NCI-H510A (cell line): Measurements from ENCODE around the gene RUFY2.
A peak's percentile ranks its signal among the peaks of the same experiment; 100 is the strongest.
"Not testable (repeated sequence)": the region's sequence is repeated elsewhere in the genome, so short reads cannot be mapped to it uniquely, and the experiment has no call there.

ENCODE experiments used
- DNase-seq: peaks from one replicate; lab custom pipeline; 2025; lab: John Stamatoyannopoulos, UW

Gene RUFY2

GRCh38 chr10:68406815-68407548 lies at the start of gene RUFY2:
Gene RUFY2 (minus strand): TSS chr10:68407277. CDS start chr10:68407189, 88 bp downstream.
- DNase-seq, result peak; percentile 52

DNA sequence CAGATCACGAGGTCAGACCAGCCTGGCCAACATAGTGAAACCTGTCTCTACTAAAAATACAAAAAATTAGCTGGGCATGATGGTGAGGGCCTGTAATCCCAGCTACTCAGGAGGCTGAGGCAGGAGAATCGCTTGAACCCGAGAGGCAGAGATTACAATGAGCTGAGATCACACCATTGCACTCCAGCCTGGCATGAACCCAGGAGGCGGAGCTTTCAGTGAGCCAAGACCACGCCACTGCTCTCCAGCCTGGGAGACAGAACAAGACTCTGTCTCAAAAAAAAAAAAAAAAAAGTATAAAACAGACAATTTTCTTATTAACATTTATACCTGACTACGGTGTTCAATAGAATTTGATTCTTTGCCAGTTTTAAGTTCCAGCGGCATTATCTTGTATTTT lies 42.6 kb upstream of the RUFY2 start:
- DNase-seq, result not testable (repeated sequence)

- no peak for DNase-seq
Observed at GRCh38 chr10:68446179-68446578, 39.1 kb upstream of the RUFY2 start.

DNA sequence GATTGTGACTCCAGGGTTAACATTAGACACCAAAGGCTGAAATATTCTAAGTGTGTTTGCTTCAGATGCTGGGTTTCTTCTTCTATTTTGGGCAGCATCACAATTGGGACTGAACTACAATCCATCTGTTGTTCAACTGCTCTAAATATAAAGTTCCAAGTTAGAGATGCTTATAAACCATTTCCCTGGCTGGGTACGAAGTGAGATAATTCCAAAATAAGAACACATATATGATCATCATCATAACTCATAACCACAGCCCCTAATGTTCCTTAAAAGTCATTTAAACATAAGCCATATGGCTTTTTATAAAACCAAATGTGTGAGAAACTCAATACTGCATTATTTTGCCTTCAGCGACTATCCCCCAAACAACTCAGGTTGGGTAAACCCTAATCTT lies 35.9 kb upstream of the RUFY2 start:
- no peak for DNase-seq

- DNase-seq, result no peak
Observed at GRCh38 chr10:68440898-68441297, 33.8 kb upstream of the RUFY2 start.

GRCh38 chr10:68435803-68436202 lies 28.7 kb upstream of the RUFY2 start:
- no peak for DNase-seq

DNA sequence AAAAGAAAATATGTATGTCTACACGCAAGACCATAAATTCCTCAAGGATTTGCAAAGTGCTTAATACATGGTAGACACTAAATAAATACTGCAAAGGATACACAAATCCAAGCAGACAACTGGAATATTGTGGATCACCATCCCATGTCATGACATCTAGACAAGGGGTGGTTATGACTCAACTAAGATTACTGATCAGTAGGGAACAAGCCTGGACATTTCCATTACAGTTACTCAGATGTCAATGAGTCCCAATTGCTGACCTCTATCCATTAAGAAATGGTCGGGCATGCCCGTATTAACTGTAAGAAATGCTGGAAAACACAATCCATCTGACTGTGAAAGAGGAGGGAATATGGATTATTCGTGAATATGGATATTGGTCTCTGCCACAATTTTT lies 27.6 kb upstream of the RUFY2 start:
- no peak for DNase-seq

DNA sequence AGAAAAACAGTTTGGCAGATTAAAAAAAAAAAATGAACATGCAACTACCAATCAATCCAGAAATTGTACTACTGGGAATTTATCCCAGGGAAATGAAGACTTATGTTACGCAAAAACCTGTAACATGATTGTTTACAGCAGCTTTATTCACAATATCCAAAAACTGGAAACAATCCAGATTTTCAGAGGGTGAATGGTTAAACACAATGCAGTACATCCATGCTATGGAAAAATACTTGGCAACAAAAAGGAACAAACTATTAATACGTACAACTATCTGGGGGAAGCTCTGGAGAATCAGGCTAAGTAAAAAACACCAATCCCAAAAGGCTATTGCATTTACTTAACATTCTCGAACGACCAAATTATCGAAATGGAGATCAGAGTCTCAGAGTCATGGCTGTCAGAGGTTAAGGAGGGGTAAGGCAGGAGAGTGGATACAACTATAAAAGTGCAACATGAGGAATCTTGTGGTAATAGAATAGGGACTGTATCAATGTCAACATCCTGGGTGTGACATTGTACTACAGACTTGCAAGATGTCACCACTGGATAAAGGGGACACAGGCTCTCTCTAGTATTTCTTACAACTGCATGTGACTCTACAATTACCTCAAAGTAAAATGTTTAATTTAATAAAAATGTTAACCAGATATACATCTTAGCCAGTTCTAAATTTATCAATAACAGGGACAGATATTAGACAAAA lies 21.5 kb upstream of the RUFY2 start:
- DNase-seq, result no peak

DNA sequence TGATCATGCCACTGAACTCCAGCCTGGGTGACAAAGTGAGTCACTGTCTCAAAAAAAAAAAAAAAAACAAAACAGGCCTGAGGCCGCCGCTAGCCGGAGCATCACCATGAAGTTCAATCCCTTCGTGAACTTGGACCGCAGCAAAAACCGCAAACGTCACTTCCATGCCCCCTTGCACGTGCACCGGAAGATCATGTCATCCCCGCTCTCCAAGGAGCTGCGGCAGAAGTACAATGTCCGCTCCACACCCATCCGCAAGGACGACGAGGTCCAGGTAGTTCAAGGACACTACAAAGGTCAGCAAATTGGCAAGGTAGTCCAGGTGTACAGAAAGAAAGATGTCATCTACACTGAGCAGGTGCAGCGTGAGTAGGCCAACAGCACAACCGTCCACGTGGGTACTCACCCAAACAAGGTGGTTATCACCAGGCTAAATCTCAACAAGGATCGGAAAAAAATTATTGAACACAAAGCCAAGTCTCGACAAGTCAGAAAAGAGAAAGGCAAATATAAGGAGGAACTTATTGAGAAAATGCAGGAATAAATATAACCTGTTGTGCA lies 17.5 kb upstream of the RUFY2 start:
- DNase-seq, result no peak

DNA sequence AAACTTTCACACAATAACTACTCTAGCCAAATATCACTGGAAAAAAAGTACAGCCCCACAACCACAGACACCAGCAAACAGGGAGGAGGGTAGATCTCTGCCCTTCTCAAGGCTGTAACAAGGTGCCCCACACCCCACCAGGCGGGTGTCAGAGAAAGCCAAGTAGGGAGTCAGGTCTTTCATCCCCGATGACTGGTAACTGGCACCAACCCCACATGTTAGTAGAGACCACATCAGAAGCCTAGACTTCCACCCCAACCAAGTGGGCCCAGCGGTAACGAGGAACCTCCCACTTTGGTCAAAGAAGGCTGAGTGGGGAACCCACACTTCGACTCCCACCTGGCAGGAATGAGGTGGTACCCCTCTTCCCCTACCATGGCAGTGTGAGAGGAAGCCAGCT lies 16.4 kb upstream of the RUFY2 start:
- DNase-seq, result no peak

DNA sequence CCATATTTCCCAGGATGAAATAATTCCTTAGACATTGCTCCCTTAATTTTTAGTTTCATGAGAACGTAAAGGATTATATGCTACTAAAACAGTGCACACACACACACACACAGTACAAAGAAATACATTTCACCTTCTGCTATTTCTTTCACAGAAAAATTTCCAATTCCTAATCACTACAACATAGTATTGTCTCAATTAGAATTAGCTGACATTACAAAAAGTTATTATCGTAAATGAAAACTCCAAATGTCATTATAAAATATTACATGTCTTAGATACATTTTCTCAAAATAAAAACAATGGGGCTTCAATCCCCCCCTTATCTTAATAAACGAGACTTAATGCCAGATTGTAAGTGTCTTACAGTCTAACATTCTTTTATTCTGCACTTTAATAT lies 12.3 kb upstream of the RUFY2 start:
- DNase-seq, result no peak

GRCh38 chr10:68408898-68409518 lies 1.9 kb upstream of the RUFY2 start:
- DNase-seq, result no peak

- DNase-seq, result peak; percentile 15
Observed at GRCh38 chr10:68406111-68406814, 814 bp downstream of the RUFY2 start.

DNA sequence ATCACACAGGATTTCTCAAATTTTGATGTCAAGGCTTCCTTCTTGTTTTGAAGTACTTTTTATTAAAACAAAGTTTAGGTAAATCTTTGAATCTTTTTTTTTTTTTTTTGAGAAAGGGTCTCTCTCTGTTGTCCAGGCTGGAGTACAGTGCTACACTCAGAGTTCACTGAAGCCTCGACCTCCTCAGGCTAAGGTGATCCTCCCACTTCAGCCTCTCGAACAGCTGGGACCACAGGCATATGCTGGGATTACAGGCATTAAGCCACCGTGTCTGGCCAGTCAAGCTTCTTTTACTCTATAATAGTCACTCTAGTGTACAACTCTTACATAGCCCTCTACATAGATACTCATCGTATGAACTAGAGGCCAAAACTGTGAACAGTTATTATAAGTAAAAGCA lies 3.4 kb downstream of the RUFY2 start:
- DNase-seq, result no peak

DNA sequence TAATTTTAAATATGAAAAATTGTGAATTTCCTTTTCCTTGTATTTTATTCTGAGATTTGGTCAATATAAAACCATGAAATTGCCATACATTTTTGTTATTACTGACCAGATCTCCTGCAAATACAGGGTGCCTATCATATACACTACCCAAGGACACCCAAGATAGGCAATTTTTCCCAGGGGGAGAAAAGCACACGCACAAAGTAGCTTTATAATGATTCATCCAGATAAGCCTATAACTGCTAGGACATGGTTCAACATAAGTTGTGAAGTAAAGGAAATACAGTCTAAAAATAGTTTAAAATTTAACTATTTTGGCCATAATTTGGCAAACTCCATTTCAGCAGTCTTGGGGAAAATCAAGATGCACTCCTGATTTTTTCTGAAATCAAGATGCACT lies 4.8 kb downstream of the RUFY2 start:
- DNase-seq, result no peak

DNA sequence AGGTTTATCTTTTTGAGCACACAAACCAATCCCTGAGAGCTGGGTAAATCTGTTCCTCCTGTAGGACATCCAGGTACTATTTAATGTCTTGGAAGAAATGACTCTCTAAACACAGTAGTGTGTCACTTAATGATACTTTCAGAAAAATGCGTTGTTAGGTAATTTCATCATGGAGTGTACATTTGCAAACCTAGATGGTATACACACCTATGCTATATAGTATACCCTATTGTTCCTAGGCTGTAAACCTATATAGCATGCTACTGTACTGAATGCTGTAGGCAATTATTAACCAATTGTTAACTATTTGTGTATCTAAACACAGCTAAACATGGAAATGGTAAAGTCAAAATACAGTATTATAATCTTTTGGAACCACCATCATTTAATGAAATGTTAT lies 10.1 kb downstream of the RUFY2 start:
- DNase-seq, result no peak

DNA sequence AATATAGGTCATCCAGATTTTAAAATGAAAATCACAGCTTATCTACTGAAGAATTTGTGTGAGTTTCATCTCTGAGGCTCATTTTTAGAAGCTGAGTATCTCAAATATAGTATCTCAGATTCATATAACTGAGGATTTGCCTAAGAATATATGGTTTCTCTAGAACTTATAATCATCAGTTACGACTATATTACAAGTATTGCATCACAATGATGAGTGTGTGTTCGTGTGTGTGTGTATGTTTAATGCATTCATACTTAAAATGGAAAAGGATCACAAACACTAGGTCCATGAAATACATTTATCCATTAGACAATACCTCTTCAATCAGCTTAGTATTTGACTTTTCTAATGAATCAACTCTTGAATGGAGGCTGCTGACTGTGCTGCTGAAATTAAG lies 21.3 kb downstream of the RUFY2 start:
- DNase-seq, result no peak

GRCh38 chr10:68371604-68372003 lies 35.5 kb downstream of the RUFY2 start:
- no peak for DNase-seq

DNA sequence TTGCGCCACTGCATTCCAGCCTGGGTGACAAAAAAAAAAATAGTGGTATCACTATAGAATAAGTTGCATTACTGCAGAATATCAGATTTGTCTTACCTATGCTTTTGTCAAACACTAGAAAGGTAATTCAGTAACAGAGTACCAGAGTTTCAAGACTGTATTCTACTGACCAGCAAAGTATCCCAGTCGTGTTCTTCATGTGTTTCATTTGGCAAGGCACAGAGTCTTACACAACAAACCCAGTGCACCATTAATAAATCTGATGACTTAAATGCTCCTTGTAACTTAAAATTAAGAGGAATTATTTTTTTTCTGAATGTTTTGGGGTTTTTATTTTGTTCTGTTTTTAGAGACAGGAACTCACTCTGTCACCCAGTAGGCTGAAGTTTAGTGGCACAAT lies 40.0 kb downstream of the RUFY2 start:
- no peak for DNase-seq

DNA sequence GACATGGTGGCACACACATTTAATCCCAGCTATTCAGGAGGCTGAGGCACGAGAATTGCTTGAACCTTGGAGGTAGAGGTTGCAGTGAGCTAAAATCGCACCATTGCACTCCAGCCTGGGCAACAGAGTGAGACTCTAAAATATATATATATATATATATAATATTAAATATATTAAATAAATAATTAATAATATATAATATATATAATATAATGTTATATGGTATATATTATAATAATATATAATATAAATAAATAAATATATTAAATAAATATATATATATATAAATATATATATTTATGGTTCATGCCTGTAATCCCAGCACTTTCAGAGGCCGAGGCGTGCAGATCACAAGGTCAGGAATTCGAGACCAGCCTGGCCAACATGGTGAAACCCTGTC lies 40.5 kb downstream of the RUFY2 start:
- no peak for DNase-seq

DNA sequence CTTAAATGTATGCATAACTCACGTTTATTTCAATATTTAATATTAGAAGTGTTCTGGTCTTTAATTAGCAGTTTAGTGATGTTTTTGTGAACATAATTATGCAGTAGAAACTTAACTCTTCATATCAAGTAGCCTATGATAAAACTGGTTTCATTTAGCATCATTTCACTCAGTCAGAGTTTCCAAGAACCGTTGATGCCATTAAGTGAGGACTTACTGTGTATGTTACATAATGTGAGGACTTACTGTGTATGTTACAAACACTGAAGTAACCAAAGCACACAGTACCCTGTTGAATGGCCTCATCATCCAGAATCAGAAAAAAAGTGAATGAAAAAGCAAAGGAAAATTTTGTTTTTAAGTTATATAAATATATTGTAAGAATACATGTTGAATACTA lies 41.5 kb downstream of the RUFY2 start:
- DNase-seq, result no peak
